Mucosa of rectum (tissue), 2 donors: Measurements from ENCODE around the gene ARHGAP8.

ENCODE experiments used
- H3K27ac ChIP-seq, 2 donors: one replicate each; pipeline ENCODE4 v1.7.0; 2013; ENCODE audit warnings: inconsistent platforms in 2 of 2, low read depth in 2 of 2, low read length in 2 of 2
- H3K27me3 ChIP-seq, 2 donors: one replicate each; pipeline ENCODE4 v1.7.0; 2013; ENCODE audit warnings: low read length in 2 of 2; ENCODE audit not compliant: control insufficient read depth in 2 of 2, insufficient read depth in 2 of 2
- H3K36me3 ChIP-seq, 2 donors: one replicate each; pipeline ENCODE4 v1.7.0; 2013; ENCODE audit warnings: low read length in 2 of 2; ENCODE audit not compliant: control insufficient read depth in 2 of 2, insufficient read depth in 2 of 2
- H3K4me1 ChIP-seq, 2 donors: one replicate each; pipeline ENCODE4 v1.7.0; 2013; ENCODE audit warnings: low read length in 2 of 2, mild to moderate bottlenecking in 1 of 2; ENCODE audit not compliant: control insufficient read depth in 2 of 2, insufficient read depth in 2 of 2
- H3K4me3 ChIP-seq, 2 donors: one replicate each; pipeline ENCODE4 v1.7.0; 2013; ENCODE audit warnings: low read length in 2 of 2
- H3K9ac ChIP-seq, 2 donors: one replicate each; pipeline ENCODE4 v1.7.0; 2013; ENCODE audit warnings: low read length in 2 of 2, low read depth in 1 of 2, mild to moderate bottlenecking in 1 of 2
- H3K9me3 ChIP-seq, 2 donors: one replicate each; pipeline ENCODE4 v1.7.0; 2013; ENCODE audit warnings: low read length in 2 of 2; ENCODE audit not compliant: control insufficient read depth in 2 of 2
- donor health status: healthy.
- donor health status: Normal muscosa, but diverticular disease.

Gene ARHGAP8

DNA sequence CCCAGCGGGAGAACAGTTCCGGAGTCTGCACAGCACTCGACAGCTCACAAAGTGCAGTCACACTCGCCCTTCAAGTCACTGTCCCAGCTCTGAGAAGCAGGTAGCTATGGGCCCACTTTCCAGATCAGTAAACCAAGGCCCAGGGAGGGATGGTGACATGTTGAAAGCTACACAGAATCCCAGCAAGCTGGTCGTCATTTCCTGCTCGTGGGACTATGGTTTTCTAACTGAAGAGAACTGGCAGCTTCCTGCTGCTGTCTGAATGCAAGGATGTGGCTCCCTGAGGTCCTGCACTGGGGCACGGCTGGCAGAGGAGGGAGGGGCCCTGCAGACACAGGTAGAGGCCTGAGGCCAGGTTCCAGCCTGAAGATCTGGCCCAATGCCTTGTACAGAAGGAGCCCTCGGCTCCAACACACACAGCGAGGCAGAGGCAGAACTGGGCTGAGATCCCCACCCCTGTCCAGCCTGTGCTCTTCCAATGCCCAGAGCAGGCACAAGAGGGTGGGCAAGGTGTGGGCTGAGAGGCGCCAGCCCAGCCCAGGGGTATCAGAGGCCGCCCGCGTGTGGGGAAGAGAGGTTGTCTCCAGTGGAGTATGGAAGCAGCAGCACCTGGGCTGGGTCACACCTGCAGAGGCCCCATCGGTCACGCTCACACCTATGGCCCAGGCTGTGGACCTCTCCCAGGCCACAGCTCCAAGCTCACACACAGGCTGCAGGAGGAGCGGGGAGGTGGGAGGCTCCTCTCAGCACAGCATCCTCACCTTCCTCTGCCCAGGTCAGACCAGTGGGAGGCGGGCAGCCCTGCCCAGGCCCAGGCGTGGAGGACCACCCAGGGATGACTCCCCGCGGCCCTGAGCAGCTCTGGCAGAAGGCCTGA is 138.3 kb downstream of the ARHGAP8 start:
- Histone ChIP-seq H3K4me3 (no peak overlapping the region), H3K27ac (no peak overlapping the region), H3K9me3 (no peaks in the 10 kb centered on the region), H3K4me1 (no peaks in the 10 kb centered on the region), H3K36me3 (no peaks in the 10 kb centered on the region), H3K27me3 (no peaks in the 10 kb centered on the region), H3K9ac (no peak overlapping the region)

GRCh38 chr22:44891293-44891747 is 138.9 kb downstream of the ARHGAP8 start:
- no peaks in the 10 kb centered on the region for H3K4me1 ChIP-seq
- no peak overlapping the region for H3K4me3 ChIP-seq
- no peaks in the 10 kb centered on the region for H3K27me3 ChIP-seq
- no peaks in the 10 kb centered on the region for H3K9me3 ChIP-seq
- H3K27ac ChIP-seq = no peak overlapping the region
- no peaks in the 10 kb centered on the region for H3K36me3 ChIP-seq
- H3K9ac ChIP-seq = no peak overlapping the region

DNA sequence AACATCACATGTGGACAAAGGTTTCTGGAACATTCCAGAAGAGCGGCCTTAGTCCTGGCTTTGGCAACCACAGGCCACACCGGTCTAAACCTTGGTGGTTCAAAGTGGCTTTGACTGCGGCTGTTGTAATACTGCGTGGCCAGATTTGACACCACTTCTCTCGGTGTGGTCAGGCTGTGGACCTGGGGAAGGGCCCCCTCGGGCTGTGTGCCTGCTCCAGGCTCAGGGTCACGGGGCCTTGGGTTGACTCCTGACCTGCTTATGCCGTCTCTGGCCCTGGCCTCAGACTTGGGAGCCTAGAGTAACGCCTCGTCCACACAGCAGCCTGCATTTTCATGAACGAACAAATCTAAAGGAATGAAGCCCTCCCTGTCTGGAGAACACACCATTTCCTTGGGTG is 139.4 kb downstream of the ARHGAP8 start:
- Histone ChIP-seq H3K36me3 (no peaks in the 10 kb centered on the region), H3K27me3 (no peaks in the 10 kb centered on the region), H3K9me3 (no peaks in the 10 kb centered on the region), H3K9ac (no peak overlapping the region), H3K4me1 (no peaks in the 10 kb centered on the region), H3K4me3 (no peak overlapping the region), H3K27ac (no peak overlapping the region)

DNA sequence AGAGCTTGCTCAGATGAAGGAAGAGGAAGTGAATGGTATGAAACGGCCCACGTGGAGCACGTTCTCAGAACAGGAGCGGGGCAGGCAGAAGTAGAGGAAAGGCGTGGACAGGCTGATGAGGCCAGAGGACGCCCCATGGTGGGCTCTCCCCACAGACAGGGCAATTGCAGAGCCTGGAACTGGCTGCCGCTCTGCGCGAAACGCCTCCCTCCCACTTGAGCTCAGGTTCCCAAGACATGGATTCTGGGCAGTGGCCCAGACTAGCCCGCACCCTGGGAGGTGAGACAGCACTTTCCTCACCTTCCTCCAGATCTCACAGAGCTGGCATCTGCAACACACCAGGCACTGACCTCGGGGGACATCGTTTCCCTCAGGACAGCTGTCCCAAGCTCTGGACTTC is 139.9 kb downstream of the ARHGAP8 start:
- no peak overlapping the region for H3K4me3 ChIP-seq
- no peaks in the 10 kb centered on the region for H3K4me1 ChIP-seq
- H3K9ac ChIP-seq = no peak overlapping the region
- no peaks in the 10 kb centered on the region for H3K27me3 ChIP-seq
- no peaks in the 10 kb centered on the region for H3K9me3 ChIP-seq
- no peaks in the 10 kb centered on the region for H3K36me3 ChIP-seq
- H3K27ac ChIP-seq = no peak overlapping the region

GRCh38 chr22:44892803-44893730 is 140.7 kb downstream of the ARHGAP8 start:
- H3K27ac ChIP-seq = no peak overlapping the region
- H3K27me3 ChIP-seq = no peaks in the 10 kb centered on the region
- no peaks in the 10 kb centered on the region for H3K9me3 ChIP-seq
- no peaks in the 10 kb centered on the region for H3K4me1 ChIP-seq
- H3K36me3 ChIP-seq = no peaks in the 10 kb centered on the region
- H3K4me3 ChIP-seq = no peak overlapping the region
- H3K9ac ChIP-seq = no peak overlapping the region

DNA sequence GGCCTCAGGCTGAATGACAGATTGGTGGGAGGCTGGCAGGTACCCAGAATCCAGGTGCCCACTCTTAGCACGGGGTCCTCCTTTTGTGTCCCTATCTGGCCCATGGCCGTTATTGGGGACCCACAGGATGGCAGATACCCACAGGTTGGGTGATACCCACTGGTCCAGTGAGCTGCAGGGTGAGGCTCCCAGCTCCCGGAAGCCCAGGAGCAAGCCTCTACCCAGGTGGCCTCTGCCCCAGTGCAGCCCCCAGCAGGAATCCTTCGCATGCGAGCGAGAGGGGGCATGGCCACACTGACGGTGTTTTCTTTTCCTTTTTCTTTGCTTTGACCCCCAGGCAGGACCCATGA is 141.3 kb downstream of the ARHGAP8 start:
- H3K27me3 ChIP-seq = no peaks in the 10 kb centered on the region
- no peak overlapping the region for H3K27ac ChIP-seq
- no peaks in the 10 kb centered on the region for H3K36me3 ChIP-seq
- H3K9me3 ChIP-seq = no peaks in the 10 kb centered on the region
- H3K4me3 ChIP-seq = no peak overlapping the region
- no peak overlapping the region for H3K9ac ChIP-seq
- no peaks in the 10 kb centered on the region for H3K4me1 ChIP-seq

DNA sequence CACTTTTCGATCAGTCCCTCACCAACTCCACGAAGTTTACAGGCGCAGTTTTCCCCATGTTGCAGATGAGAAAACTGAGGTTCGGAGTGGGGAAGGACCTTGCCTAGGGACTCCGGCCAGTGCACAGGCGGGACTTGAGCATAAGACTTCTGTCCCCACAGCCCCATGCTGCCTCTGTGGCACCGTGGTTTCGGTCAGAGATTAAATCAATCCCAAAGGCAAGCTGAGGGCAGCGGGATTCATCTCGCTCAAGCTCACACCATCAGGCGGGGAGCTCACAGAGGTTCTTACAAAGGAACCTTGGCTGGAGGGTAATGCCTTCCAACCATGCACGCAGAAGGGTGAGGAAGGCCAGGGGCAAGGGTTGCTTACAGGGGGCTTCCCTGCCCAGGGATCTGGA is 141.9 kb downstream of the ARHGAP8 start:
- H3K9ac ChIP-seq = no peak overlapping the region
- no peaks in the 10 kb centered on the region for H3K4me1 ChIP-seq
- H3K4me3 ChIP-seq = no peak overlapping the region
- no peaks in the 10 kb centered on the region for H3K9me3 ChIP-seq
- no peaks in the 10 kb centered on the region for H3K36me3 ChIP-seq
- no peak overlapping the region for H3K27ac ChIP-seq
- H3K27me3 ChIP-seq = no peaks in the 10 kb centered on the region

DNA sequence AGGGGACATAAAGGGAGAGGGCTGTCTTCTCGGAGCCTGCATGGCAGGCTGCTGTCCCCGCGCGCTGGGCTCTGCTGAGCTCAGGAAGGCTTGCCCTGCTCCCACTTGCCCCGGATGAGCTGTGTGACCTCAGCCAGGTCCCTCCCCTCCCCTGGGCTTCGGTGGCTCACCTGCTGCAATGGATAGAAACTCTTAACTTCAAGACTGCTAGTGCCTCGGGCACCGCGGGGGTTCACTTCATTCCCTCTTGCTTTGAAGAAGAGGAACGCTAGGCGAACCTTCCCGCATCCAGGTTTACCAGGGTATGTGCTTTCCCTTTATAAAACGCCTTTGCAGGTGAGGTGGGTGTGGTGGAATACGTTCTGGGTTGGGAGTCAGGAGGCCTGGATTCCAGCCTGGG is 142.4 kb downstream of the ARHGAP8 start:
- Histone ChIP-seq H3K4me1 (no peaks in the 10 kb centered on the region), H3K36me3 (no peaks in the 10 kb centered on the region), H3K9ac (no peak overlapping the region), H3K4me3 (no peak overlapping the region), H3K9me3 (no peaks in the 10 kb centered on the region), H3K27ac (no peak overlapping the region), H3K27me3 (no peaks in the 10 kb centered on the region)

GRCh38 chr22:44895296-44896055 is 143.1 kb downstream of the ARHGAP8 start:
- H3K36me3 ChIP-seq = no peaks in the 10 kb centered on the region

More at GRCh38 chr22:44895296-44896055, 143.1 kb downstream of the ARHGAP8 start:
- no peak overlapping the region for H3K9ac ChIP-seq
- H3K4me3 ChIP-seq = no peak overlapping the region
- H3K4me1 ChIP-seq = no peaks in the 10 kb centered on the region
- no peaks in the 10 kb centered on the region for H3K27me3 ChIP-seq
- H3K9me3 ChIP-seq = no peaks in the 10 kb centered on the region
- H3K27ac ChIP-seq = no peak overlapping the region
